HCT116 (cell line): Measurements from ENCODE around the gene ARHGEF17.

Experiments
- EZH2 ChIP-seq: fragments of 200-600 bp; sonication (generic); IDR thresholded peaks from 2 replicates; pipeline ENCODE4 v1.6.1; 2017; ENCODE audit warnings: antibody characterized with exemption, mixed run types
- POLR2A ChIP-seq: IDR thresholded peaks from 2 replicates; pipeline ENCODE4 v1.7.0; 2011; ENCODE audit warnings: borderline replicate concordance; ENCODE audit not compliant: insufficient read depth, insufficient read length; ENCODE audit errors: extremely low read depth
- TF ChIP-seq, protein P1 (sequence below), 3 experiments: fragments of 200-600 bp in 1 of 3; sonication (generic) in 1 of 3; IDR thresholded peaks in 2 of 3; conservative IDR thresholded peaks in 1 of 3; 2 replicates each; pipeline ENCODE4 v1.5.1; 2012 to 2017; ENCODE audit warnings: low read depth in 2 of 3, low read length in 2 of 3, antibody characterized with exemption in 1 of 3, borderline replicate concordance in 1 of 3, control low read depth in 1 of 3, mild to moderate bottlenecking in 1 of 3, mixed read lengths in 1 of 3, mixed run types in 1 of 3, moderate library complexity in 1 of 3; ENCODE audit not compliant: insufficient read depth in 1 of 3

DNA sequence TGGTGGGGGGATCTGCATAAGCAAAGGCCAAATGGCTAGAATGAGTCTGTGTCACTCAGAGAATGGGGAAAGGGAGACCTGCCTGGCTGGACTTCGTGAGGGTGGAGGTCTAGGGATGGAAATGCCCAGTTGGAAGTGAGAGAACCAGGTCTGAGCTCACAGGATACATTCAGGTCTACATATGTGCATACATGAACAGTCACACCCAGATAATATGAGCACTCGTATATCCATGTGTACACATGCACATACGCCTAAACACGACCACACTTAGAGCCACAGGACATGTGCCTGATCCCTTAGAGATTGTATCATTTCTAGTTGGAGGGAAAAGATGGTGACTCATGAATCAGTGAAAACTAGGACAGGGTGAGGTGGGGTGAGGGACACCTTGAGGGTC lies 47.0 kb downstream of the ARHGEF17 start:
- TF ChIP-seq, protein P1, sequence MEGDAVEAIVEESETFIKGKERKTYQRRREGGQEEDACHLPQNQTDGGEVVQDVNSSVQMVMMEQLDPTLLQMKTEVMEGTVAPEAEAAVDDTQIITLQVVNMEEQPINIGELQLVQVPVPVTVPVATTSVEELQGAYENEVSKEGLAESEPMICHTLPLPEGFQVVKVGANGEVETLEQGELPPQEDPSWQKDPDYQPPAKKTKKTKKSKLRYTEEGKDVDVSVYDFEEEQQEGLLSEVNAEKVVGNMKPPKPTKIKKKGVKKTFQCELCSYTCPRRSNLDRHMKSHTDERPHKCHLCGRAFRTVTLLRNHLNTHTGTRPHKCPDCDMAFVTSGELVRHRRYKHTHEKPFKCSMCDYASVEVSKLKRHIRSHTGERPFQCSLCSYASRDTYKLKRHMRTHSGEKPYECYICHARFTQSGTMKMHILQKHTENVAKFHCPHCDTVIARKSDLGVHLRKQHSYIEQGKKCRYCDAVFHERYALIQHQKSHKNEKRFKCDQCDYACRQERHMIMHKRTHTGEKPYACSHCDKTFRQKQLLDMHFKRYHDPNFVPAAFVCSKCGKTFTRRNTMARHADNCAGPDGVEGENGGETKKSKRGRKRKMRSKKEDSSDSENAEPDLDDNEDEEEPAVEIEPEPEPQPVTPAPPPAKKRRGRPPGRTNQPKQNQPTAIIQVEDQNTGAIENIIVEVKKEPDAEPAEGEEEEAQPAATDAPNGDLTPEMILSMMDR (IDR thresholded peaks at IDR 0.05 in 2 of 3, conservative IDR thresholded peaks at IDR 0.05 in 1 of 3; ENCODE audit: borderline replicate concordance in 1 of 3, insufficient read depth in 1 of 3, low read depth in 2 of 3, low read length in 2 of 3) = no peak
- TF ChIP-seq POLR2A (no peak), EZH2 (no peak)
